Liver (tissue), 3 donors: ENCODE data around the gene GRIK1.

Experiments
- EGR1 ChIP-seq, 2 donors: IDR thresholded peaks; 2 replicates each; pipeline ENCODE4 v1.6.1; 2016 to 2018; ENCODE audit warnings: antibody characterized with exemption in 2 of 2, low read depth in 2 of 2
- GABPA ChIP-seq, 2 donors: IDR thresholded peaks in 1 of 2; conservative IDR thresholded peaks in 1 of 2; 2 replicates each; pipeline ENCODE4 v1.6.1; 2016; ENCODE audit warnings: antibody characterized with exemption in 2 of 2, mild to moderate bottlenecking in 1 of 2, moderate library complexity in 1 of 2
- HNF4G ChIP-seq: IDR thresholded peaks from 2 replicates; pipeline ENCODE4 v1.6.1; 2016; ENCODE audit warnings: antibody characterized with exemption
- JUND ChIP-seq, 2 donors: IDR thresholded peaks; 2 replicates each; pipeline ENCODE4 v1.6.1; 2016; ENCODE audit warnings: antibody characterized with exemption in 2 of 2
- NR2F2 ChIP-seq: IDR thresholded peaks from 2 replicates; pipeline ENCODE4 v1.6.1; 2016; ENCODE audit warnings: antibody characterized with exemption
- SP1 ChIP-seq: IDR thresholded peaks from 2 replicates; pipeline ENCODE4 v1.6.1; 2018; ENCODE audit warnings: antibody characterized with exemption, mild to moderate bottlenecking
- TAF1 ChIP-seq: conservative IDR thresholded peaks from 2 replicates; pipeline ENCODE4 v1.6.1; 2016; ENCODE audit warnings: antibody characterized with exemption, mild to moderate bottlenecking
- TF ChIP-seq, protein P1 (sequence below): fragments of 150-350 bp; IDR thresholded peaks from 2 replicates; pipeline ENCODE4 v1.5.1; 2017; ENCODE audit warnings: improper control_type of control experiment, low read depth, low read length; ENCODE audit not compliant: missing input control
- TF ChIP-seq, protein P2 (sequence below): IDR thresholded peaks from 2 replicates; pipeline ENCODE4 v1.6.1; 2016; ENCODE audit warnings: antibody characterized with exemption
- TF ChIP-seq, protein P3 (sequence below): IDR thresholded peaks from 2 replicates; pipeline ENCODE4 v1.6.1; 2016; ENCODE audit warnings: antibody characterized with exemption
- TF ChIP-seq, protein P4 (sequence below): IDR thresholded peaks from 2 replicates; pipeline ENCODE4 v1.6.1; 2016; ENCODE audit warnings: antibody characterized with exemption
- donor health status: healthy.
- donor health status: healthy.

DNA sequence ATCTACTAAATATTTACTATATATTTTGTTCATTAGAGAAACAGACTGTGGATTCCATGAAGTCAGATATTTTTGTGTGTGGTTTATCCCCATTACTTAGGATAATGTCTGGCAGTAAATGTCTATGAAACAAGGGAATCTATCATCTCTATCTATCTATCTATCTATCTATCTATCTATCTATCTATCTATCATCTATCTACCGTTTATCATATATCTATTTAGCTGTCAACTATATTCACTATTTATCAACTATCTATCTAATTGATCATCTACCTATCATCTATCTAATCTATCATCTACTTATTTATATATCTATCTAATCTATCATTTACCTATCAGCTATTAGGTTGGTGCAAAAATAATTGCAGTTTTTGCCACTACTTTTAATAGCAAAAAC lies 255.7 kb downstream of the GRIK1 start:
- TF ChIP-seq, protein P1, sequence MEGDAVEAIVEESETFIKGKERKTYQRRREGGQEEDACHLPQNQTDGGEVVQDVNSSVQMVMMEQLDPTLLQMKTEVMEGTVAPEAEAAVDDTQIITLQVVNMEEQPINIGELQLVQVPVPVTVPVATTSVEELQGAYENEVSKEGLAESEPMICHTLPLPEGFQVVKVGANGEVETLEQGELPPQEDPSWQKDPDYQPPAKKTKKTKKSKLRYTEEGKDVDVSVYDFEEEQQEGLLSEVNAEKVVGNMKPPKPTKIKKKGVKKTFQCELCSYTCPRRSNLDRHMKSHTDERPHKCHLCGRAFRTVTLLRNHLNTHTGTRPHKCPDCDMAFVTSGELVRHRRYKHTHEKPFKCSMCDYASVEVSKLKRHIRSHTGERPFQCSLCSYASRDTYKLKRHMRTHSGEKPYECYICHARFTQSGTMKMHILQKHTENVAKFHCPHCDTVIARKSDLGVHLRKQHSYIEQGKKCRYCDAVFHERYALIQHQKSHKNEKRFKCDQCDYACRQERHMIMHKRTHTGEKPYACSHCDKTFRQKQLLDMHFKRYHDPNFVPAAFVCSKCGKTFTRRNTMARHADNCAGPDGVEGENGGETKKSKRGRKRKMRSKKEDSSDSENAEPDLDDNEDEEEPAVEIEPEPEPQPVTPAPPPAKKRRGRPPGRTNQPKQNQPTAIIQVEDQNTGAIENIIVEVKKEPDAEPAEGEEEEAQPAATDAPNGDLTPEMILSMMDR: no peak
- TF ChIP-seq JUND (IDR thresholded peaks at IDR 0.05) (no peak), TAF1 (no peak), SP1 (no peak), HNF4G (no peak), EGR1 (IDR thresholded peaks at IDR 0.05; ENCODE audit: low read depth in 2 of 2) (no peak), GABPA (IDR thresholded peaks at IDR 0.05 in 1 of 2, conservative IDR thresholded peaks at IDR 0.05 in 1 of 2) (no peak), NR2F2 (no peak)
- TF ChIP-seq, protein P2, sequence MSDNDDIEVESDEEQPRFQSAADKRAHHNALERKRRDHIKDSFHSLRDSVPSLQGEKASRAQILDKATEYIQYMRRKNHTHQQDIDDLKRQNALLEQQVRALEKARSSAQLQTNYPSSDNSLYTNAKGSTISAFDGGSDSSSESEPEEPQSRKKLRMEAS: no peak
- TF ChIP-seq, protein P3, sequence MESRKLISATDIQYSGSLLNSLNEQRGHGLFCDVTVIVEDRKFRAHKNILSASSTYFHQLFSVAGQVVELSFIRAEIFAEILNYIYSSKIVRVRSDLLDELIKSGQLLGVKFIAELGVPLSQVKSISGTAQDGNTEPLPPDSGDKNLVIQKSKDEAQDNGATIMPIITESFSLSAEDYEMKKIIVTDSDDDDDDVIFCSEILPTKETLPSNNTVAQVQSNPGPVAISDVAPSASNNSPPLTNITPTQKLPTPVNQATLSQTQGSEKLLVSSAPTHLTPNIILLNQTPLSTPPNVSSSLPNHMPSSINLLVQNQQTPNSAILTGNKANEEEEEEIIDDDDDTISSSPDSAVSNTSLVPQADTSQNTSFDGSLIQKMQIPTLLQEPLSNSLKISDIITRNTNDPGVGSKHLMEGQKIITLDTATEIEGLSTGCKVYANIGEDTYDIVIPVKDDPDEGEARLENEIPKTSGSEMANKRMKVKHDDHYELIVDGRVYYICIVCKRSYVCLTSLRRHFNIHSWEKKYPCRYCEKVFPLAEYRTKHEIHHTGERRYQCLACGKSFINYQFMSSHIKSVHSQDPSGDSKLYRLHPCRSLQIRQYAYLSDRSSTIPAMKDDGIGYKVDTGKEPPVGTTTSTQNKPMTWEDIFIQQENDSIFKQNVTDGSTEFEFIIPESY: no peak
- TF ChIP-seq, protein P4, sequence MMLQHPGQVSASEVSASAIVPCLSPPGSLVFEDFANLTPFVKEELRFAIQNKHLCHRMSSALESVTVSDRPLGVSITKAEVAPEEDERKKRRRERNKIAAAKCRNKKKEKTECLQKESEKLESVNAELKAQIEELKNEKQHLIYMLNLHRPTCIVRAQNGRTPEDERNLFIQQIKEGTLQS: no peak
